ENCODE results near the gene ATG7. TPM values are rescaled to one million over a fixed set of nuclear protein-coding genes. Genes with fewer than 3 reads are reported as not detected.

ATG7 gene
- total RNA-seq, 1 donor from 2014 or later: 55.0 TPM

- peaks cover 5% of the 10 kb centered on the region for H3K4me1 ChIP-seq
- no peak for DNase-seq (ENCODE audit: extremely low spot score in 2 of 2)
- no peaks in the 10 kb centered on the region for H3K27me3 ChIP-seq
- no peaks in the 10 kb centered on the region for H3K9me3 ChIP-seq
- no peak for TF ChIP-seq POLR2AphosphoS5 (IDR thresholded peaks at IDR 0.05; ENCODE audit: insufficient read depth in 1 of 2, low read depth in 1 of 2)
- no peak for TF ChIP-seq POLR2A (IDR thresholded peaks at IDR 0.05)
- no peak for TF ChIP-seq CTCF (IDR thresholded peaks at IDR 0.05)
- H3K27ac ChIP-seq: no peak overlapping the region
- intact Hi-C loops (cut with DNase I): no loop called here
- no peak overlapping the region for H3K4me3 ChIP-seq
- H3K36me3 ChIP-seq: no peaks in the 10 kb centered on the region
Measured at GRCh38 chr3:11238880-11239279, 33.3 kb upstream of the ATG7 start.

- DNase-seq (ENCODE audit: extremely low spot score in 2 of 2): no peak
- Histone ChIP-seq H3K4me1 (peaks cover 5% of the 10 kb centered on the region), H3K27ac (no peak overlapping the region), H3K4me3 (no peak overlapping the region), H3K9me3 (no peaks in the 10 kb centered on the region), H3K36me3 (no peaks in the 10 kb centered on the region), H3K27me3 (no peaks in the 10 kb centered on the region)
- TF ChIP-seq POLR2AphosphoS5 (IDR thresholded peaks at IDR 0.05; ENCODE audit: insufficient read depth in 1 of 2, low read depth in 1 of 2): no peak
- no peak for TF ChIP-seq POLR2A (IDR thresholded peaks at IDR 0.05)
- TF ChIP-seq CTCF (IDR thresholded peaks at IDR 0.05): no peak
- intact Hi-C loops (cut with DNase I): no loop called here
Measured at GRCh38 chr3:11239796-11240195, 32.4 kb upstream of the ATG7 start.

- H3K36me3 ChIP-seq: no peaks in the 10 kb centered on the region
- intact Hi-C loops (cut with DNase I): no loop called here
- H3K27me3 ChIP-seq: no peaks in the 10 kb centered on the region
- DNase-seq (ENCODE audit: extremely low spot score in 2 of 2): no peak
- no peaks in the 10 kb centered on the region for H3K9me3 ChIP-seq
- H3K27ac ChIP-seq: no peak overlapping the region
- TF ChIP-seq POLR2A (IDR thresholded peaks at IDR 0.05): no peak
- no peak for TF ChIP-seq POLR2AphosphoS5 (IDR thresholded peaks at IDR 0.05; ENCODE audit: insufficient read depth in 1 of 2, low read depth in 1 of 2)
- no peak for TF ChIP-seq CTCF (IDR thresholded peaks at IDR 0.05)
- H3K4me1 ChIP-seq: peaks cover 5% of the 10 kb centered on the region
- no peak overlapping the region for H3K4me3 ChIP-seq
Measured at GRCh38 chr3:11240496-11240895, 31.7 kb upstream of the ATG7 start.

GRCh38 chr3:11244121-11244677 lies 28.0 kb upstream of the ATG7 start:
- H3K4me1 ChIP-seq: peaks cover 5% of the 10 kb centered on the region
- no peak overlapping the region for H3K27ac ChIP-seq
- no peaks in the 10 kb centered on the region for H3K9me3 ChIP-seq
- intact Hi-C loops (cut with DNase I): no loop called here
- no peak for DNase-seq (ENCODE audit: extremely low spot score in 2 of 2)
- TF ChIP-seq POLR2A (IDR thresholded peaks at IDR 0.05) (no peak), CTCF (IDR thresholded peaks at IDR 0.05) (no peak), POLR2AphosphoS5 (IDR thresholded peaks at IDR 0.05; ENCODE audit: insufficient read depth in 1 of 2, low read depth in 1 of 2) (no peak)
- no peaks in the 10 kb centered on the region for H3K27me3 ChIP-seq
- no peaks in the 10 kb centered on the region for H3K36me3 ChIP-seq
- H3K4me3 ChIP-seq: no peak overlapping the region

GRCh38 chr3:11245276-11245675 lies 26.9 kb upstream of the ATG7 start:
- intact Hi-C loops (cut with DNase I): no loop called here
- no peaks in the 10 kb centered on the region for H3K36me3 ChIP-seq
- H3K4me3 ChIP-seq: no peak overlapping the region
- H3K27ac ChIP-seq: no peak overlapping the region
- no peak for TF ChIP-seq CTCF (IDR thresholded peaks at IDR 0.05)
- TF ChIP-seq POLR2AphosphoS5 (IDR thresholded peaks at IDR 0.05; ENCODE audit: insufficient read depth in 1 of 2, low read depth in 1 of 2): no peak
- TF ChIP-seq POLR2A (IDR thresholded peaks at IDR 0.05): no peak
- no peak for DNase-seq (ENCODE audit: extremely low spot score in 2 of 2)
- no peaks in the 10 kb centered on the region for H3K27me3 ChIP-seq
- no peaks in the 10 kb centered on the region for H3K9me3 ChIP-seq
- H3K4me1 ChIP-seq: no peaks in the 10 kb centered on the region

All from vagina (tissue), 2 donors.